Measurements from ENCODE around the gene ENPP5. TPM values are rescaled to one million over a fixed set of nuclear protein-coding genes. Genes with fewer than 3 reads are reported as not detected.

ENPP5 gene
- total and polyA plus RNA-seq, 2 of the 13 experiments (the other 11 are each of a cell fraction or from before 2014, with no cell fraction given) = not detected

DNA sequence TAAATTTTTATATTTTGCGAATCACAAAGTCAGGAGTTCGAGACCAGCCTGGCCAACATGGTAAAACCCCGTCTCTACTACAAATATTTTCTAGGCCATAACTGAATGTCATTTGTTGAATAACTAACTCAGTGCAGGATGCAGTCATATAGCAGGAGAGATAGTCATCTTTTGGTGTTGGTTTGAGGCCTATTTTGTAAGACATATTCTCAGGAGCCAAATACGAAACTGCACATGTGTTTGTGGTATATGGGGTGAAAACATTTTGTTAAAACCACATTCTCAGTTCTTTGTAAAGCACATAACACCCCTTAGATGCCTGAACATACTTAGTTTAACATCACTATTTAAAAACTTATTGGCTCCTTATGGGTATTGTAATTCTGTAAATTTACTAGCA, 4.7 kb upstream of the ENPP5 start:
- Histone ChIP-seq H3K27me3 (ENCODE audit: control insufficient read depth in 1 of 2, insufficient read depth in 2 of 2, low read length in 2 of 2) (peaks cover 0 to 11% of the 10 kb centered on the region in 2 experiments; a peak in 2 of 5 replicates), H3K79me2 (ENCODE audit: insufficient read depth, low read length) (no peaks in the 10 kb centered on the region), H3K36me3 (replicated peaks in 1 of 2; ENCODE audit: control insufficient read depth in 1 of 2, insufficient read depth in 2 of 2, low read length in 2 of 2) (no peaks in the 10 kb centered on the region), H3K9ac (ENCODE audit: insufficient read depth, low read depth, low read length) (no peak overlapping the region), H3K27ac (ENCODE audit: extremely low read length, insufficient read depth, low read length) (no peak overlapping the region), H4K20me1 (ENCODE audit: insufficient read depth, low read length) (no peaks in the 10 kb centered on the region), H3K4me1 (ENCODE audit: insufficient read depth, low read length) (no peaks in the 10 kb centered on the region), H2AFZ (ENCODE audit: low read length) (no peak overlapping the region), H3K4me2 (ENCODE audit: low read depth, low read length) (no peak overlapping the region), H3K4me3 (replicated peaks in 1 of 3; ENCODE audit: insufficient read depth in 1 of 3, low read depth in 2 of 3, low read length in 3 of 3) (no peak overlapping the region), H3K9me3 (ENCODE audit: low read length) (no peaks in the 10 kb centered on the region)
- in situ Hi-C loops (cut with HindIII; ENCODE audit: extremely low pct_ligation_motif_present, low pct_unique_long_range_greater_than_20kb) = no loop called here
- POLR2A ChIA-PET = no interaction called here
- TF ChIP-seq TSC22D2 (CRISPR knock-in tag; IDR thresholded peaks at IDR 0.05; ENCODE audit: borderline replicate concordance) (no peak), YEATS2 (CRISPR knock-in tag; IDR thresholded peaks at IDR 0.05; ENCODE audit: borderline replicate concordance) (no peak), ZNF558 (CRISPR knock-in tag; IDR thresholded peaks at IDR 0.05; ENCODE audit: borderline replicate concordance) (no peak), ZNF253 (CRISPR knock-in tag; IDR thresholded peaks at IDR 0.05; ENCODE audit: borderline replicate concordance) (no peak), MIER2 (CRISPR knock-in tag; IDR thresholded peaks at IDR 0.05) (no peak), RFXAP (CRISPR knock-in tag; IDR thresholded peaks at IDR 0.05; ENCODE audit: borderline replicate concordance) (no peak), FOXK2 (IDR thresholded peaks at IDR 0.05) (no peak), SP1 (IDR thresholded peaks at IDR 0.05) (no peak), SP1 (CRISPR knock-in tag; IDR thresholded peaks at IDR 0.05) (no peak)
- TF ChIP-seq, protein P1, sequence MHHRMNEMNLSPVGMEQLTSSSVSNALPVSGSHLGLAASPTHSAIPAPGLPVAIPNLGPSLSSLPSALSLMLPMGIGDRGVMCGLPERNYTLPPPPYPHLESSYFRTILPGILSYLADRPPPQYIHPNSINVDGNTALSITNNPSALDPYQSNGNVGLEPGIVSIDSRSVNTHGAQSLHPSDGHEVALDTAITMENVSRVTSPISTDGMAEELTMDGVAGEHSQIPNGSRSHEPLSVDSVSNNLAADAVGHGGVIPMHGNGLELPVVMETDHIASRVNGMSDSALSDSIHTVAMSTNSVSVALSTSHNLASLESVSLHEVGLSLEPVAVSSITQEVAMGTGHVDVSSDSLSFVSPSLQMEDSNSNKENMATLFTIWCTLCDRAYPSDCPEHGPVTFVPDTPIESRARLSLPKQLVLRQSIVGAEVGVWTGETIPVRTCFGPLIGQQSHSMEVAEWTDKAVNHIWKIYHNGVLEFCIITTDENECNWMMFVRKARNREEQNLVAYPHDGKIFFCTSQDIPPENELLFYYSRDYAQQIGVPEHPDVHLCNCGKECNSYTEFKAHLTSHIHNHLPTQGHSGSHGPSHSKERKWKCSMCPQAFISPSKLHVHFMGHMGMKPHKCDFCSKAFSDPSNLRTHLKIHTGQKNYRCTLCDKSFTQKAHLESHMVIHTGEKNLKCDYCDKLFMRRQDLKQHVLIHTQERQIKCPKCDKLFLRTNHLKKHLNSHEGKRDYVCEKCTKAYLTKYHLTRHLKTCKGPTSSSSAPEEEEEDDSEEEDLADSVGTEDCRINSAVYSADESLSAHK (CRISPR knock-in tag; IDR thresholded peaks at IDR 0.05; ENCODE audit: borderline replicate concordance) = no peak
- 13% methylated on average over 4 of the region's 4 CpGs for WGBS (ENCODE audit: low lambda C conversion rate)
- intact Hi-C loops (cut with micrococcal nuclease; ENCODE audit: unreplicated experiment) = no loop called here
- DNase-seq (ENCODE audit: low spot score) (no peak), FAIRE-seq (no peak), ATAC-seq (no peak)
- BruUV-seq (replicated peaks) = no TSS peak
- CTCF ChIA-PET (ENCODE audit: low intra/inter-chr PET ratio, low total read pairs) = no interaction called here
